ENCODE results near the gene NHSL2.

GRCh38 chrX:72038868-72039267 is 128.2 kb downstream of the NHSL2 start:
- TF ChIP-seq CTCF (IDR thresholded peaks at IDR 0.05) (no peak), POLR2A (IDR thresholded peaks at IDR 0.05) (no peak)

All from uterus (tissue), 2 donors.